Measurements from ENCODE around the gene BATF2.

DNA sequence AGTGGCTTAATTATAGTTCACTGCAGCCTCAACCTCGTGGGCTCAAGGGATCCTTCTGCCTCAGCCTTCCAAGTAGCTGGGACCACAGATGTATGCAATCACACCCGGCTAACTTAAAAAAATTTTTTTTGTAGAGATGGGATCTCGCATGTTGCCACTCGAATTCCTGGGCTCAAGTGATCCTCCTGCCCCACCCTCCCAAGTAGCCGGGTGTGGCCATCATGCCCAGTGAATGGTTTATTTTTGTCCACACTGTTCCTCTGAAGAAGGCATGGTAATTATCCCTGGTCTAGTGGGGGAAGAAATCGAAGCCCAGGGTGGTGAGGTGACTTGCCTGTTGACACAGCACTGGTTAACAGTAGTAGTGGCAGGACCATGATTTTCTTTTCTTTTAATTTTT is 46.1 kb upstream of the BATF2 start:
- TF ChIP-seq, protein P1, sequence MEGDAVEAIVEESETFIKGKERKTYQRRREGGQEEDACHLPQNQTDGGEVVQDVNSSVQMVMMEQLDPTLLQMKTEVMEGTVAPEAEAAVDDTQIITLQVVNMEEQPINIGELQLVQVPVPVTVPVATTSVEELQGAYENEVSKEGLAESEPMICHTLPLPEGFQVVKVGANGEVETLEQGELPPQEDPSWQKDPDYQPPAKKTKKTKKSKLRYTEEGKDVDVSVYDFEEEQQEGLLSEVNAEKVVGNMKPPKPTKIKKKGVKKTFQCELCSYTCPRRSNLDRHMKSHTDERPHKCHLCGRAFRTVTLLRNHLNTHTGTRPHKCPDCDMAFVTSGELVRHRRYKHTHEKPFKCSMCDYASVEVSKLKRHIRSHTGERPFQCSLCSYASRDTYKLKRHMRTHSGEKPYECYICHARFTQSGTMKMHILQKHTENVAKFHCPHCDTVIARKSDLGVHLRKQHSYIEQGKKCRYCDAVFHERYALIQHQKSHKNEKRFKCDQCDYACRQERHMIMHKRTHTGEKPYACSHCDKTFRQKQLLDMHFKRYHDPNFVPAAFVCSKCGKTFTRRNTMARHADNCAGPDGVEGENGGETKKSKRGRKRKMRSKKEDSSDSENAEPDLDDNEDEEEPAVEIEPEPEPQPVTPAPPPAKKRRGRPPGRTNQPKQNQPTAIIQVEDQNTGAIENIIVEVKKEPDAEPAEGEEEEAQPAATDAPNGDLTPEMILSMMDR (IDR thresholded peaks at IDR 0.05; ENCODE audit: insufficient read depth, low read length) = no peak
- TF ChIP-seq POLR2AphosphoS5 (IDR thresholded peaks at IDR 0.05; ENCODE audit: low read depth) = no peak
